BE2C (cell line): ENCODE data around the gene UGT1A8.

Experiments
- DNase-seq: peaks from one replicate; pipeline ENCODE4 v3.0.0-alpha.2; 2020
- H3K27me3 ChIP-seq: fragments of 250-450 bp; sonication (Bioruptor Pico); 2 replicates; pipeline ENCODE4 v1.5.1; 2020; ENCODE audit warnings: mild to moderate bottlenecking
- H3K36me3 ChIP-seq: fragments of 250-450 bp; sonication (Bioruptor Pico); 2 replicates; pipeline ENCODE4 v1.5.1; 2020; ENCODE audit warnings: mild to moderate bottlenecking
- H3K4me1 ChIP-seq: fragments of 250-450 bp; sonication (Bioruptor Pico); 2 replicates; pipeline ENCODE4 v1.5.1; 2020
- H3K4me3 ChIP-seq: 2 replicates; pipeline ENCODE4 v1.5.1; 2011; ENCODE audit warnings: low read depth, low read length
- H3K9me3 ChIP-seq: fragments of 250-450 bp; sonication (Bioruptor Pico); 2 replicates; pipeline ENCODE4 v1.5.1; 2020
- TF ChIP-seq, protein P1 (sequence below): IDR thresholded peaks from 2 replicates; pipeline ENCODE4 v1.5.1; 2012; ENCODE audit warnings: mild to moderate bottlenecking, low read depth, low read length

Gene UGT1A8

GRCh38 chr2:233822101-233822771 lies 204.8 kb downstream of the UGT1A8 start:
- TF ChIP-seq, protein P1, sequence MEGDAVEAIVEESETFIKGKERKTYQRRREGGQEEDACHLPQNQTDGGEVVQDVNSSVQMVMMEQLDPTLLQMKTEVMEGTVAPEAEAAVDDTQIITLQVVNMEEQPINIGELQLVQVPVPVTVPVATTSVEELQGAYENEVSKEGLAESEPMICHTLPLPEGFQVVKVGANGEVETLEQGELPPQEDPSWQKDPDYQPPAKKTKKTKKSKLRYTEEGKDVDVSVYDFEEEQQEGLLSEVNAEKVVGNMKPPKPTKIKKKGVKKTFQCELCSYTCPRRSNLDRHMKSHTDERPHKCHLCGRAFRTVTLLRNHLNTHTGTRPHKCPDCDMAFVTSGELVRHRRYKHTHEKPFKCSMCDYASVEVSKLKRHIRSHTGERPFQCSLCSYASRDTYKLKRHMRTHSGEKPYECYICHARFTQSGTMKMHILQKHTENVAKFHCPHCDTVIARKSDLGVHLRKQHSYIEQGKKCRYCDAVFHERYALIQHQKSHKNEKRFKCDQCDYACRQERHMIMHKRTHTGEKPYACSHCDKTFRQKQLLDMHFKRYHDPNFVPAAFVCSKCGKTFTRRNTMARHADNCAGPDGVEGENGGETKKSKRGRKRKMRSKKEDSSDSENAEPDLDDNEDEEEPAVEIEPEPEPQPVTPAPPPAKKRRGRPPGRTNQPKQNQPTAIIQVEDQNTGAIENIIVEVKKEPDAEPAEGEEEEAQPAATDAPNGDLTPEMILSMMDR: no peak
- no peaks in the 10 kb centered on the region for H3K27me3 ChIP-seq
- DNase-seq: no peak
- H3K9me3 ChIP-seq: no peaks in the 10 kb centered on the region
- H3K36me3 ChIP-seq: no peaks in the 10 kb centered on the region
- no peak overlapping the region for H3K4me3 ChIP-seq
- peaks cover 5% of the 10 kb centered on the region for H3K4me1 ChIP-seq
